Esophagus squamous epithelium (tissue), 4 donors: ENCODE results near the gene PKP3.

Experiments
- CTCF ChIP-seq, 6 experiments: fragments of 450-650 bp in 4 of 6; fragments of 200-600 bp in 2 of 6; sonication (generic) in 2 of 6; IDR thresholded peaks; one replicate each; pipeline ENCODE4 v1.5.1; 2016 to 2019; ENCODE audit warnings: antibody characterized with exemption in 6 of 6, mild to moderate bottlenecking in 4 of 6, moderate library complexity in 4 of 6
- POLR2A ChIP-seq, 4 donors: fragments of 450-650 bp; IDR thresholded peaks; one replicate each; pipeline ENCODE4 v1.6.1; 2017; ENCODE audit warnings: antibody characterized with exemption in 4 of 4, mild to moderate bottlenecking in 4 of 4, moderate library complexity in 3 of 4

GRCh38 chr11:434496-434895 is 40.5 kb downstream of the PKP3 start:
- no peak for TF ChIP-seq CTCF (IDR thresholded peaks at IDR 0.05)
- no peak for TF ChIP-seq POLR2A (IDR thresholded peaks at IDR 0.05)
